ENCODE results near the gene MMD2.
"Not testable (repeated sequence)": the region's sequence is repeated elsewhere in the genome, so short reads cannot be mapped to it uniquely, and the experiment has no call there.

- not testable (repeated sequence) for TF ChIP-seq TAF1 (IDR thresholded peaks at IDR 0.05; ENCODE audit: borderline replicate concordance, low read depth, low read length); POLR2A (IDR thresholded peaks at IDR 0.05; ENCODE audit: low read depth, low read length)
Observed at GRCh38 chr7:4972446-4972845, 13.5 kb upstream of the MMD2 start.

Data from GM12892 (cell line).